Choroid plexus epithelial cell (primary cell): ENCODE measurements around the gene DYSF.

ENCODE experiments used
- DNase-seq: peaks from one replicate; pipeline ENCODE4 v3.0.0-alpha.2; 2010; ENCODE audit warnings: low read depth
- H3K4me3 ChIP-seq: 2 replicates; pipeline ENCODE4 v1.5.1; 2011; ENCODE audit warnings: low read depth, mild to moderate bottlenecking, control low read depth, low read length, moderate library complexity
- TF ChIP-seq, protein P1 (sequence below): conservative IDR thresholded peaks from 2 replicates; pipeline ENCODE4 v1.5.1; 2011; ENCODE audit warnings: low read depth, mild to moderate bottlenecking, control low read depth, inconsistent platforms, low read length, moderate library complexity

DYSF gene

DNA sequence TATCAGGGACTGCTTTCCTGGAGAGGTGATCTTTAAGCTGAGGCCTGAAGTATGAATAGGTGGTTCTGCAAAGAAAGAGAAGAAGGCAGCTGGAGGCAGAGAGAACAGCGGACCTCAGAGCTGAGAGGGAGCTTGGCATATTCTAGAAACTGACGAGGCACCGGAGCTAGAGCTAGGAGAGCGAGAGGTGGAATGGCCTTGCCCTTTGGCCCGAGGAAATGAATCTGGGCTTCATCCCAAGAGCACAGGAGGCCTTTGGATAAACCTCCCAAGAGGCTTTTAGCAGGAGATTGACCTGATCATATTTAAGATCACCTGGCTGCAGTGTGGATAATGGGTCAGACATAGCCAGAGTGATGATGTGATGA lies 7.9 kb downstream of the DYSF start:
- TF ChIP-seq, protein P1, sequence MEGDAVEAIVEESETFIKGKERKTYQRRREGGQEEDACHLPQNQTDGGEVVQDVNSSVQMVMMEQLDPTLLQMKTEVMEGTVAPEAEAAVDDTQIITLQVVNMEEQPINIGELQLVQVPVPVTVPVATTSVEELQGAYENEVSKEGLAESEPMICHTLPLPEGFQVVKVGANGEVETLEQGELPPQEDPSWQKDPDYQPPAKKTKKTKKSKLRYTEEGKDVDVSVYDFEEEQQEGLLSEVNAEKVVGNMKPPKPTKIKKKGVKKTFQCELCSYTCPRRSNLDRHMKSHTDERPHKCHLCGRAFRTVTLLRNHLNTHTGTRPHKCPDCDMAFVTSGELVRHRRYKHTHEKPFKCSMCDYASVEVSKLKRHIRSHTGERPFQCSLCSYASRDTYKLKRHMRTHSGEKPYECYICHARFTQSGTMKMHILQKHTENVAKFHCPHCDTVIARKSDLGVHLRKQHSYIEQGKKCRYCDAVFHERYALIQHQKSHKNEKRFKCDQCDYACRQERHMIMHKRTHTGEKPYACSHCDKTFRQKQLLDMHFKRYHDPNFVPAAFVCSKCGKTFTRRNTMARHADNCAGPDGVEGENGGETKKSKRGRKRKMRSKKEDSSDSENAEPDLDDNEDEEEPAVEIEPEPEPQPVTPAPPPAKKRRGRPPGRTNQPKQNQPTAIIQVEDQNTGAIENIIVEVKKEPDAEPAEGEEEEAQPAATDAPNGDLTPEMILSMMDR = no peak
- no peak overlapping the region for H3K4me3 ChIP-seq
- no peak for DNase-seq

DNA sequence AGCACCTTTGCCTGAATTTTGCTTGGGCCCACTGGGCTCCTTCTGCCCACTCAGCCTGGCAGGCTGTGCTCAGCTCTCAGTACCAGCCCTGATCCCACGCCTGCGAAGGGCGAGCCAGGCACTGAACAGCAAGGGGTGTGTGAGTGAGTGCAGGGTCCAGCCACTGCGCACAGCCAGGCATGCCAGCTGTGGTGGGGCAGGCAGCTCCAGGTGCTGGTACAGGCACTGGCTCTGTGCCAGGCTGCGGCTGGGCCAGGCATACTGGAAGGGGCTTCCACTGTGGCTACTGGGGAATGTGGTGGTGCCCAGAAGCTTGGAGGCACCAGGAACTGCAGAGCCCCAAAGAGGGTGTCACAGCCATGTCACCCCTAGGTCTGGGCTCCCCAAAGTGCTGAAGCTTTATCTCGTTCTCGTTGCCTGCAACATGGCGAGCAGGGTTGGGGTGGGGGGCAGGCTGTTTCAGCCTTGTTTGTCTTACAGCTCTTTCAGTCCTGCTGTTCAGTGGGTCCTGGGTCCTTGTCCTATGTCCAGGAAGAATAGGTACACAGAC lies 8.8 kb downstream of the DYSF start:
- no peak for DNase-seq
- TF ChIP-seq, protein P1 = no peak
- H3K4me3 ChIP-seq = no peak overlapping the region

DNA sequence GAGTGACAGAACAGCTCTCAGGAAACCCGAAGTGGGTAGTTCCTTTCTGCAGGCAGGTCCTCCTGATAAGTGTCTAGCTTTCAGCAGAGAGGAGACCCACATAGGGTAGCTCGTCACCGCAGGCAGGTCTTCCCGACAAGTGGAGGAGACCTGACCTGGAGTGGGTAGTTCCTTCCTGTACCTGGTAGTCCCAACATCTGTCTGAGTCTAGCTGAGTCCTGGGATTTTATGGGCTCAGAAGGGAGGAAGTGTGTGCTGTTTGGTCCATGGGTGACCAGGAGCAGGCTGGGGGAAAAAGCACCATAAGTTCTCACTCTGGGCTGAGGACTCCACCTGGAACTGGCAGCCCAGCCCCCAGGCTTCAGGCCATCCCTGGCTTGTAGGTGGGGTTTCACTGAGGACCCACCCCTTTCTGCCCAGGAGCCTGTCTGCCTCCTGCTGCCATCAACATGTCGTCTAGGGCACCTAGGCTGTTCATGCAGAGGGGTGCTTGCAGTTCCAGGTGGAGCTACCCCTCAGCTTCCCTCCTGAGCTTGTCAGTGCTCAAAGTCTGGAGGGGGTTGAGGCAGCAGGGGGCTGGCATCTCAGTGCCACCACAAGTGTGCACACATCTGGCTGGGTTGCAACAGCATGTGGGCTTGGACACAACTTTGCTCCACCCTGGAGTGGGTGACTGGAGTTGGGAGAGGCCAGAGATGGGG lies 9.4 kb downstream of the DYSF start:
- TF ChIP-seq, protein P1 = no peak
- no peak overlapping the region for H3K4me3 ChIP-seq
- DNase-seq = no peak

DNA sequence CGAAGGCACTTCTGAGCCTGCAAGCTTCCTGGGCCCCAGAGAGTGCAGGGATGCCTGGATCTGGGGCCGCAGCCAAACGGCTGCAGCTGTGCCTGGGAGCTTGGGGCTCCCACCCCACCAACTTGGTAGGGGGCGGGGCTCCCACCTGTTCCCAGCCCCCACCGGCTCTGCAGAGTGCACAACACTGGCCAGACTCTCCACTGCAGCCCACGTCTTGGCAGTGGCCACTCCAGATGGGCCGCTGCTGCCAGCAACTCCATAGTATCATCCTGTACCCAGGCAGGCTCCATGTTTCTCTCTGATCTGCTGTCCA lies 9.9 kb downstream of the DYSF start:
- DNase-seq = no peak
- no peak overlapping the region for H3K4me3 ChIP-seq
- TF ChIP-seq, protein P1 = no peak

DNA sequence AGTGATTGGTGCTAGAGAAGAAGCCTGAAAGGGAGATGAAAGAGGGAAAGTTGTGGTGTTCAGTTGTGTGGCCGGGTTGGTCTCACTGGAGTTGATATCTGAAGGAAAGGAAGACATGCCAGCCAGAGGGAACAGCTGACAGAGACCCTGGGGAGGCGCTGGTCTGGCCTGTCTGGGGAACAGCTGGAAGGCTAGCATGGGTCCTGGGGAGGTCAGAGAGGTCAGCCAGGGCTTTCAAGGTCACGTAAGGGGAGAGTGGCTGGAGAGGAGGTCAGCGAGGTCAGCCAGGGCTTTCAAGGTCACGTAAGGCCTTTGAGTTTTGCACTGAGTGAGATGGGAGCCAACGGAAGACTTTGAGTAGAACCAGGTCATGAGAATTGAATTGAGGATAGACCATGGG lies 11.0 kb downstream of the DYSF start:
- H3K4me3 ChIP-seq = no peak overlapping the region
- TF ChIP-seq, protein P1 = no peak
- no peak for DNase-seq

DNA sequence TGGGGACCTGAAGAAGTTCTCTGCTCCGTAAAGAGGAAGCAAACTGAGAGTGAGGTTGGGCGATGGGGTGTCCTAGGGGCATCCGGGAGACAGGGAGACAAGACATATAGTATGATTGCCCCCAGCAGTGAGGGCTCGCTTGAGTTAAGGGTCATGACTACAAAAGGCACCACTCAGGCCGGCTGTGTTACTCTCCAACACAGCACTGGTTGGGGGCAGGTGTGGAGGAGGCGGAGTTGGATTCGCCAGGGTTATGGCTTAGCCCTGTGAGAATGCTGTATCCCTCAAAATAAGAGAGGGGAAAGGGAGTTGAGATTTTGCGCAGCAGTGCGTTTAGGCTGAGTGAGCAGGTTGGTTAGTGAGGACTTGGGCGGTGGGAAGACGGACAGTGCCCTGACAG lies 12.0 kb downstream of the DYSF start:
- H3K4me3 ChIP-seq = no peak overlapping the region
- TF ChIP-seq, protein P1 = no peak
- no peak for DNase-seq

DNA sequence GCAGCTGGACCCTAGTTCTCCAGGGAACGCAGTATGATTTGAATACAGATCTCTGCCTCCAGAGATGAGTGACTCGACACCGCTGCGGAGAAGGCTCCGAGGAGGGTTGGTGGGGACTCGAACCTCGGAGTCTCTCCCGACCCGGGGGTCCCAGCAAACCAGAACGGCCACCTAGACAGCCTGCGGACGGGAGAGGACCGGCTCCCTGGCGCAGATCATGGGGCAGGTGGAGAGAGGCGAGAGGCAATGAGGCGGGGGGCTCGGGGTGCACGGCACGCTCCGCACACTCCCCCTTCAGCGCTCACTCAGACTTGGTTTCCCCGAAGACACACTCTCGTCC lies 12.6 kb downstream of the DYSF start:
- H3K4me3 ChIP-seq = peak overlapping the region; percentile 67
- no peak for DNase-seq
- TF ChIP-seq, protein P1 = no peak
